Neutrophil (primary cell): ENCODE results near the gene GATA5.

Experiments used
- H3K27ac ChIP-seq: fragments of 200-600 bp; sonication (generic); 2 replicates; pipeline ENCODE4 v1.5.1; 2016; ENCODE audit warnings: mild to moderate bottlenecking, moderate library complexity
- H3K27me3 ChIP-seq: fragments of 200-600 bp; sonication (generic); 2 replicates; pipeline ENCODE4 v1.6.0; 2016; ENCODE audit warnings: mild to moderate bottlenecking
- H3K36me3 ChIP-seq: fragments of 200-600 bp; sonication (generic); 2 replicates; pipeline ENCODE4 v1.5.1; 2017
- H3K4me1 ChIP-seq, 2 experiments: fragments of 200-600 bp in 1 of 2; sonication (generic) in 1 of 2; 1 replicate in 1 of 2; 2 replicates in 1 of 2; pipeline versions ENCODE4 v1.5.1 to v1.6.1; 2013 to 2016; ENCODE audit warnings: low read depth in 1 of 2, low read length in 1 of 2, mild to moderate bottlenecking in 1 of 2, moderate library complexity in 1 of 2; ENCODE audit not compliant: control insufficient read depth in 1 of 2, insufficient read depth in 1 of 2
- H3K4me3 ChIP-seq, 2 experiments: fragments of 200-600 bp in 1 of 2; sonication (generic) in 1 of 2; 1 replicate in 1 of 2; 2 replicates in 1 of 2; pipeline ENCODE4 v1.5.1; 2013 to 2016; ENCODE audit warnings: low read depth in 1 of 2, low read length in 1 of 2, mild to moderate bottlenecking in 1 of 2, moderate library complexity in 1 of 2
- H3K9me3 ChIP-seq: fragments of 200-600 bp; sonication (generic); 2 replicates; pipeline ENCODE4 v1.5.1; 2016
- CTCF ChIP-seq: fragments of 200-600 bp; sonication (generic); IDR thresholded peaks from 2 replicates; pipeline ENCODE4 v1.5.1; 2016; ENCODE audit warnings: antibody characterized with exemption

Gene GATA5

GRCh38 chr20:62507991-62508640, 32.3 kb upstream of the GATA5 start:
- TF ChIP-seq CTCF = no peak
- H3K4me1 ChIP-seq = no peaks in the 10 kb centered on the region
- H3K4me3 ChIP-seq = no peak overlapping the region
- H3K27ac ChIP-seq = no peak overlapping the region
- H3K27me3 ChIP-seq = peaks cover 21% of the 10 kb centered on the region
- H3K9me3 ChIP-seq = no peaks in the 10 kb centered on the region
- H3K36me3 ChIP-seq = no peaks in the 10 kb centered on the region

- peaks cover 13% of the 10 kb centered on the region for H3K27me3 ChIP-seq
- H3K36me3 ChIP-seq = no peaks in the 10 kb centered on the region
These were observed 31.5 kb upstream of the GATA5 start for GRCh38 chr20:62507323-62507722.

GRCh38 chr20:62506791-62507190, 31.0 kb upstream of the GATA5 start:
- TF ChIP-seq CTCF = no peak
- Histone ChIP-seq H3K9me3 (no peaks in the 10 kb centered on the region), H3K27ac (no peak overlapping the region), H3K27me3 (peaks cover 8% of the 10 kb centered on the region), H3K4me3 (no peak overlapping the region), H3K4me1 (peaks cover 9 to 11% of the 10 kb centered on the region in 2 experiments), H3K36me3 (no peaks in the 10 kb centered on the region)

More at GRCh38 chr20:62507323-62507722, 31.5 kb upstream of the GATA5 start:
- Histone ChIP-seq H3K9me3 (no peaks in the 10 kb centered on the region), H3K27ac (no peak overlapping the region), H3K4me3 (no peak overlapping the region), H3K4me1 (peaks cover 4 to 6% of the 10 kb centered on the region in 2 experiments)
- no peak for TF ChIP-seq CTCF

GRCh38 chr20:62506087-62506486, 30.3 kb upstream of the GATA5 start:
- Histone ChIP-seq H3K4me3 (no peak overlapping the region), H3K27ac (no peak overlapping the region), H3K27me3 (peaks cover under 1% of the 10 kb centered on the region), H3K9me3 (no peaks in the 10 kb centered on the region), H3K36me3 (no peaks in the 10 kb centered on the region), H3K4me1 (peaks cover 16 to 18% of the 10 kb centered on the region in 2 experiments)
- TF ChIP-seq CTCF = no peak

GRCh38 chr20:62505337-62506045, 29.7 kb upstream of the GATA5 start:
- no peak for TF ChIP-seq CTCF
- Histone ChIP-seq H3K4me1 (peaks cover 17 to 21% of the 10 kb centered on the region in 2 experiments), H3K9me3 (no peaks in the 10 kb centered on the region), H3K27me3 (no peaks in the 10 kb centered on the region), H3K27ac (no peak overlapping the region), H3K36me3 (no peaks in the 10 kb centered on the region), H3K4me3 (no peak overlapping the region)
